ENCODE measurements around the gene TMEM221.
A peak's percentile ranks its signal among the peaks of the same experiment; 100 is the strongest.

Gene TMEM221

GRCh38 chr19:17436874-17437267 lies 11.6 kb downstream of the TMEM221 start:
- DNase-seq = no peak

GRCh38 chr19:17436094-17436873 lies 12.2 kb downstream of the TMEM221 start:
- DNase-seq = no peak

GRCh38 chr19:17435218-17435617 lies 13.2 kb downstream of the TMEM221 start:
- DNase-seq = no peak

GRCh38 chr19:17431417-17431816 lies 17.1 kb downstream of the TMEM221 start:
- no peak for DNase-seq

GRCh38 chr19:17429641-17430113 lies 18.8 kb downstream of the TMEM221 start:
- DNase-seq = no peak

GRCh38 chr19:17424743-17425365 lies 23.6 kb downstream of the TMEM221 start:
- DNase-seq = peak in 1 of 5 donors; percentile 19

GRCh38 chr19:17423429-17424208 lies 24.8 kb downstream of the TMEM221 start:
- DNase-seq = no peak

GRCh38 chr19:17421942-17422341 lies 26.5 kb downstream of the TMEM221 start:
- no peak for DNase-seq

- peak in 1 of 5 donors; percentile 46 for DNase-seq
These were observed 28.0 kb downstream of the TMEM221 start for GRCh38 chr19:17420475-17420924.

- DNase-seq = peak; percentile 91 to 99 (median 93)
These were observed 28.6 kb downstream of the TMEM221 start, which contains the start of gene MVB12A for GRCh38 chr19:17419621-17420474. Gene MVB12A (plus strand): TSS chr19:17420047. CDS start chr19:17420136, 89 bp downstream.

- DNase-seq = no peak
These were observed 29.3 kb downstream of the TMEM221 start for GRCh38 chr19:17419154-17419620.

GRCh38 chr19:17418710-17419109 lies 29.8 kb downstream of the TMEM221 start:
- no peak for DNase-seq

GRCh38 chr19:17415121-17415520 lies 33.3 kb downstream of the TMEM221 start:
- DNase-seq = no peak

GRCh38 chr19:17414097-17414496 lies 34.4 kb downstream of the TMEM221 start:
- no peak for DNase-seq

GRCh38 chr19:17411801-17412200 lies 36.7 kb downstream of the TMEM221 start:
- no peak for DNase-seq

GRCh38 chr19:17409990-17410389 lies 38.5 kb downstream of the TMEM221 start:
- no peak for DNase-seq

- DNase-seq = no peak
These were observed 41.6 kb downstream of the TMEM221 start for GRCh38 chr19:17406887-17407196.

- DNase-seq = peak in 1 of 5 donors; percentile 67
These were observed 42.2 kb downstream of the TMEM221 start for GRCh38 chr19:17406046-17406886.

GRCh38 chr19:17405250-17406045 lies 43.0 kb downstream of the TMEM221 start, which contains the start of gene BST2:
Gene BST2 (minus strand): TSS chr19:17405630. CDS start chr19:17405575, 55 bp downstream.
- peak in 4 of 5 donors; percentile 40 to 82 (median 54) for DNase-seq

- no peak for DNase-seq
These were observed 43.7 kb downstream of the TMEM221 start for GRCh38 chr19:17404621-17405249.

Data from T-helper 1 cell (primary cell).